HEK293T (cell line): Measurements from ENCODE around the gene ENHO.

Source experiments
- CTCF ChIA-PET: fragments of 350-600 bp; formaldehyde crosslinking; extraction: SDS; loops from one replicate; lab custom pipeline; 2021; ENCODE audit warnings: antibody characterized with exemption, inconsistent platforms; lab: Yijun Ruan, JAX
- POLR2A ChIA-PET: fragments of 350-600 bp; formaldehyde crosslinking; extraction: SDS; loops from one replicate; lab custom pipeline; 2020; ENCODE audit warnings: antibody characterized with exemption, inconsistent platforms; lab: Yijun Ruan, JAX
- DNase-seq: peaks from one replicate; pipeline ENCODE4 v3.0.0; 2012; ENCODE audit warnings: mixed read lengths; ENCODE audit errors: extremely low spot score
- ARNT ChIP-seq: fragments of 450-650 bp; IDR thresholded peaks from 2 replicates; pipeline ENCODE4 v1.6.1; 2017; ENCODE audit warnings: mild to moderate bottlenecking
- BHLHE40 ChIP-seq: fragments of 450-650 bp; IDR thresholded peaks from 2 replicates; pipeline ENCODE4 v1.6.1; 2016; ENCODE audit warnings: mild to moderate bottlenecking, moderate library complexity, borderline replicate concordance
- CTBP1 ChIP-seq: fragments of 450-650 bp; IDR thresholded peaks from 2 replicates; pipeline ENCODE4 v1.6.1; 2016; ENCODE audit warnings: borderline replicate concordance
- ELF4 ChIP-seq: fragments of 450-650 bp; IDR thresholded peaks from 2 replicates; pipeline ENCODE4 v1.6.1; 2017; ENCODE audit warnings: antibody characterized with exemption
- FOXA1 ChIP-seq: fragments of 450-650 bp; IDR thresholded peaks from 2 replicates; pipeline ENCODE4 v1.6.1; 2016; ENCODE audit warnings: mild to moderate bottlenecking
- FOXK2 ChIP-seq: fragments of 450-650 bp; IDR thresholded peaks from 2 replicates; pipeline ENCODE4 v1.6.1; 2016; ENCODE audit warnings: mild to moderate bottlenecking
- FOXM1 ChIP-seq: fragments of 450-650 bp; IDR thresholded peaks from 2 replicates; pipeline ENCODE4 v1.6.1; 2017; ENCODE audit warnings: mild to moderate bottlenecking, borderline replicate concordance
- HDGF ChIP-seq: fragments of 450-650 bp; IDR thresholded peaks from 2 replicates; pipeline ENCODE4 v1.6.1; 2017; ENCODE audit warnings: antibody characterized with exemption, borderline replicate concordance
- L3MBTL2 ChIP-seq: fragments of 450-650 bp; conservative IDR thresholded peaks from 2 replicates; pipeline ENCODE4 v1.6.1; 2016; ENCODE audit warnings: mild to moderate bottlenecking
- LEF1 ChIP-seq: fragments of 450-650 bp; IDR thresholded peaks from 2 replicates; pipeline ENCODE4 v1.6.1; 2017; ENCODE audit warnings: mild to moderate bottlenecking, borderline replicate concordance
- NFRKB ChIP-seq: fragments of 450-650 bp; IDR thresholded peaks from 2 replicates; pipeline ENCODE4 v1.6.1; 2016; ENCODE audit warnings: mild to moderate bottlenecking, moderate library complexity
- PKNOX1 ChIP-seq: fragments of 450-650 bp; IDR thresholded peaks from 2 replicates; pipeline ENCODE4 v1.6.1; 2016
- SP1 ChIP-seq: fragments of 450-650 bp; IDR thresholded peaks from 2 replicates; pipeline ENCODE4 v1.6.1; 2017
- SUZ12 ChIP-seq: fragments of 450-650 bp; IDR thresholded peaks from 2 replicates; pipeline ENCODE4 v1.6.1; 2016; ENCODE audit warnings: mild to moderate bottlenecking
- TARDBP ChIP-seq: fragments of 450-650 bp; IDR thresholded peaks from 2 replicates; pipeline ENCODE4 v1.6.1; 2016
- ZNF384 ChIP-seq: fragments of 450-650 bp; IDR thresholded peaks from 2 replicates; pipeline ENCODE4 v1.6.1; 2016

The ENHO gene

GRCh38 chr9:34522971-34523797 is at the start of gene ENHO:
ENHO (minus strand) TSS chr9:34522990; CDS start chr9:34521695, 1,295 bp downstream.
- DNase-seq: peak; percentile 99
- ChIA-PET CTCF (interaction anchor here (0.7 kb wide), 1 partner anchor 68 kb away, joined by 3 read pairs; no protein-coding TSS in a partner anchor), POLR2A (interaction anchor here (0.7 kb wide), 2 partner anchors 10 to 14 kb away, joined by 5 to 6 read pairs; no protein-coding TSS in a partner anchor)
- TF ChIP-seq L3MBTL2: peak; percentile 74
- TF ChIP-seq BHLHE40: no peak
- TF ChIP-seq PKNOX1: peak; percentile 77; the same call in 1 of the 2 replicates

- CTCF ChIA-PET: interaction anchor here (1.3 kb wide), 1 partner anchor 24 kb away, joined by 3 read pairs; no protein-coding TSS in a partner anchor
- POLR2A ChIA-PET: no interaction called here
- no peak for DNase-seq
- TF ChIP-seq NFRKB (no peak), BHLHE40 (no peak), LEF1 (no peak), FOXM1 (no peak), TARDBP (no peak), SP1 (no peak), L3MBTL2 (no peak), FOXK2 (no peak), PKNOX1 (no peak), HDGF (no peak), FOXA1 (no peak), ZNF384 (no peak), ARNT (no peak), CTBP1 (no peak), ELF4 (no peak)
Measured at GRCh38 chr9:34572092-34572491, 49.3 kb upstream of the ENHO start.

GRCh38 chr9:34571481-34571810 is 48.7 kb upstream of the ENHO start:
- POLR2A ChIA-PET: no interaction called here
- TF ChIP-seq CTBP1 (no peak), FOXK2 (no peak), SUZ12 (no peak), BHLHE40 (no peak)
- CTCF ChIA-PET: interaction anchor here (0.9 to 1.3 kb wide), 2 partner anchors 20 to 23 kb away, joined by 3 read pairs; no protein-coding TSS in a partner anchor
- DNase-seq: no peak

GRCh38 chr9:34570809-34571480 is 48.2 kb upstream of the ENHO start:
- ChIA-PET POLR2A (no interaction called here), CTCF (interaction anchor here (0.9 to 1.3 kb wide), 2 partner anchors 20 to 23 kb away, joined by 3 read pairs; no protein-coding TSS in a partner anchor)
- no peak for DNase-seq
- TF ChIP-seq ELF4 (no peak), FOXA1 (no peak), BHLHE40 (no peak), ZNF384 (no peak), SUZ12 (no peak), HDGF (no peak), L3MBTL2 (no peak), SP1 (no peak)

GRCh38 chr9:34570376-34570775 is 47.6 kb upstream of the ENHO start:
- ChIA-PET POLR2A (no interaction called here), CTCF (no interaction called here)
- no peak for DNase-seq
- TF ChIP-seq PKNOX1: no peak
- TF ChIP-seq SUZ12: no peak
- TF ChIP-seq LEF1: no peak
- TF ChIP-seq NFRKB: no peak
- no peak for TF ChIP-seq HDGF
- TF ChIP-seq FOXM1: no peak
- no peak for TF ChIP-seq TARDBP
- TF ChIP-seq L3MBTL2: no peak

GRCh38 chr9:34568774-34569173 is 46.0 kb upstream of the ENHO start:
- DNase-seq: no peak
- TF ChIP-seq TARDBP (no peak), FOXK2 (no peak), NFRKB (no peak), SP1 (no peak), CTBP1 (no peak), BHLHE40 (no peak), ZNF384 (no peak), PKNOX1 (no peak), SUZ12 (no peak), ARNT (no peak), LEF1 (no peak), HDGF (no peak), FOXA1 (no peak), ELF4 (no peak), L3MBTL2 (no peak), FOXM1 (no peak)
- ChIA-PET CTCF (no interaction called here), POLR2A (no interaction called here)
